SIG-M5 treated with dmso at 0.1 percent for 504 hours (cell line): ENCODE measurements around the gene CSKMT.
"Not testable (repeated sequence)": the region's sequence is repeated elsewhere in the genome, so short reads cannot be mapped to it uniquely, and the experiment has no call there.

Source experiments
- DNase-seq: peaks from one replicate; lab custom pipeline; 2025; ENCODE audit not compliant: unreplicated experiment; lab: John Stamatoyannopoulos, UW

Gene CSKMT

DNA sequence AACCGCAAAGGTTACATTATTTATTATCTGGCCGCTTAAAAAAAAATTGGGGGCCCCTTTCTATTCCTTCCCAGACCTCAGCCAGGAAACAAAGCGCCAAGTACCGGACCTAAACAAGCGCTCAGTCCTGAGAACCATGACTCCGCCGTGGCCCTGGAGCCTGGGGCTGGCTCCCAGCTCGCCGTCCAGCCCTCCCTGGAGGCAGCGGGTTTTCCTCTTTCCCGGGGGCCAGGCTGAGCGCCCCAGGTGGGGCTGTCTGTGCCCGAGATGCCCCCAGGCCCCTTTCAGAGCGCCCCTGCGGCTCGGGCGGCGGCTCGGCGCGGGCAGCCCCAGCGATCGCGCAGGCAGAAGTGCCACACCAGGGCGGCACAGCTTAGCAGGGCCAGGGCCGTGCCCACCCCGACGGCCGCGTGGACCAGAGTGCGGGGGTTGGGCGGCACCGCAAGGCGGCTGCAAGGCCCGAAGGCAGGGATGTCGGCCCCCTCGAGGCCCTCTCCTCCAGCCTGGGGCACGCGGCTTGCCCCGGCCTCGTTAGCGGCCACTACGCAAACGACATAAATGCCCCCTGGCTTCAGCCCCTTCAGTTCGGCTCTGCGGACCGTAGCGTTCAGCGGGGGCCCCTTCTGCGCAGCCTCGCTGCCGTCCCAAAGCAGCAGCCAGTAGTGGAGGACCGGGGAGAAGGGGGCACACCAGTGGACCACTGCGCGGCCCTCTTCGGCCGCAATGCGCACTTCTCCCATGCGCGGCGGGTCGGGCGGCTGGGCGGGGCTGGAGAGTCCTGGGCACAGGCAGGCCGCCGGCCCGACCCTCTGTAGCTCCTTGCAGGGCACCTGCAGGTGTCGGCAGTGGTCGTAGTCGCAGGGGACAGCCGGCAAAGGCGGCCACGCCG is 22.6 kb downstream of the CSKMT start:
- DNase-seq, result no peak

DNA sequence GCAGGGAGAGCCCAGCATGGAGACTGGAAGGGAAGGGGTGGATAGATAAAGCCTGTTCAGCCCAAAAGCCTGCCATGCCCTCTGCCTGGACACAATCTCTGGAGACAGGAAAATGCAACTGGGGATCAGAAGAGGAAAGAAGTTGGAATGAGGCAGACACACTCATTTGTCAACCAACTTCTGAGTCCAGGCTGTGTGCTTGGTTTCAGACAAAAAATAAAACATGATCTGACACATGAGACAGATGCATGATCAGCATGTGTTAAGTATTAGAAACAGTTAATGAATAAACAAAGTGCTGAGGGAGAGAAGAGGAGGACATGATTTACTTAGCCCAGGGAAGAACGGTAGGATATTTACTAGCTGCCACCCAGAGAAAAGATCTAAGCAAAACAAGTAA is 23.4 kb downstream of the CSKMT start:
- DNase-seq, result no peak

DNA sequence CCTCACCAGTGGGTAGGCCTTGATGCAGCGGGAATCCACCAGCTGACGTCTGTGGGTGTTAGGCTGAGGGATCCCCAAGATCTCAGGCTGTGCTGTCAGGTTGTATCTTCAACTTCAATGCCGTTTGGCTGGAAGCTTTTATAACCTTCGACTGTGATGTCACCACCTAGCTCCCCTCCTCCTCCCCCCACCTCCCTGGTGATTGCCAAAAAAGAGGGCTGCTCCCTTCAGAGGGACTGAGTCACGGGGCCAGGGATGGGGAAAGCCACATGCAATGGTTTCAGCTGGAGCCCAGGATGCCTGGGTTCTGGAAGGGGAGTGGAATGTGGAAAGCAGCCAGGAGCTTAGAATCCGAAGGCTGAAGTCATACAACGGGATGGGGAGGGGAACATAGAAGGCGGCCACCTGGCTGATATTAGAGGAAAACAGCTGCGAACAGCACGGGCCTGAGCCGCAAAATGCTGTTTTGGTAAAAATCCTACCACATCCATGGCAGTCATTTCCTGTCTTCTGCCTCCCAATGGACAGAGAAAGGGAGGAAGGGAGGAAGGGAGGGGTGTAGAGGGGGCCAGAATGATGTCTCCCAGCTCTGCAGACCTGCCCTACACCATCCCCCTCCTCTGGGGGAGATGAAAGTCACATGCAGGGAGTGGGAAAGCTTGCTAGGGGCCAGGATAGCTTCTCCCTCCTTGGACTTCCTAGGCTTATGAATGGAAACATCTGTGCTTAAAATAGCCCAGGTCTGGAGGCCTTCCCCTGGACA is 24.5 kb downstream of the CSKMT start, which contains the start of gene LRRN4CL:
Gene LRRN4CL, minus strand, starts transcription at position 110 of the 763 bp plus-strand sequence. CDS start 1,022 bp downstream, outside the sequence.
- DNase-seq, result no peak

DNA sequence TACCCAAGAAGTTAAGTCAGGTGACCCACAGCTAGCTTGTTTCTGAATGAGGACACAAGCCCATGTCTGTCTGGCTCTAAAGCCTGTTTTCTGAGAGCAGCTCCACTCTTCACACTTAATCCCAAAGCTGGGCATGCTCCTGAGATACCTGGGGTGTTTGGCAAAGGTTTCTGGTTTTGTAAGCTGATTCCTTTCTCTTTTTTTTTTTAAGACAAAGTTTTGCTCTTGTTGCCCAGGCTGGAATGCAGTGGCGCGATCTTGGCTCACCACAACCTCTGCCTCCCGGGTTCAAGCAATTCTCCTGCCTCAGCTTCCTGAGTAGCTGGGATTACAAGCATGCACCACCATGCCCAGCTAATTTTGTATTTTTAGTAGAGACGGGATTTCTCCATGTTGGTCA is 28.5 kb downstream of the CSKMT start:
- not testable (repeated sequence) for DNase-seq

DNA sequence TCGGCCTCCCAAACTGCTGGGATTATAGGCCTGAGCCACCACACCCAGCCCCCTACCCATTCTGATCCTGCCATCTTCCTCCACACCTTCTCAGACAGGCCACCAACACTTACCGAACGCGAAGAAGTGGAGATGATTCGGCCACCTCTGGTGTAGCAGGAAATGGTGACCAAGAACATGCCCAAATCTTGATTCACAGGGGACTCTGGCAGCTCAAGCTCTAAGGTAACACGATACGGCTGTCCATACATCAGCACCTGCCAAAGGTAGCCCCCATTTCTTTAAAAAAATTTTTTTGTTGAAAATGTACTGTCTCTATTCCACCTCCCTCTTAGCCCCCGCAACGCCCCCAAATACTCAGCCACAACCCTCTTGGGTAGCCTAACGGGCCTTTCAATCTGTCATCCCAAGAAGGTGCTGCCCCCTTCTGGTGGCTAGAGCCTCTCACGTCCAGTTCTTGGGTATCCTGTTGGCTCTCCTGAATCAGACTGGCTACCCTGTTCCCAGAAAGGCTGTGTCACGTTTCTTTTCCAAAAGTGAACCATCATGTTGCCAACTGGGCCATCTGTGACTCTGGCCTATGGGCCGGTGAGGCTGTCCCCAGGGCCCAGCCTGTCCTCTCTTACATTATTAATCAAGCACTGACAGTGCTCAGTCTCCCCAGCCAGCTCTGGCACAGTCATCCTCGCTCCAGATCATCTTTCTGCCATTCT is 29.5 kb downstream of the CSKMT start:
- DNase-seq, result peak; percentile 68

DNA sequence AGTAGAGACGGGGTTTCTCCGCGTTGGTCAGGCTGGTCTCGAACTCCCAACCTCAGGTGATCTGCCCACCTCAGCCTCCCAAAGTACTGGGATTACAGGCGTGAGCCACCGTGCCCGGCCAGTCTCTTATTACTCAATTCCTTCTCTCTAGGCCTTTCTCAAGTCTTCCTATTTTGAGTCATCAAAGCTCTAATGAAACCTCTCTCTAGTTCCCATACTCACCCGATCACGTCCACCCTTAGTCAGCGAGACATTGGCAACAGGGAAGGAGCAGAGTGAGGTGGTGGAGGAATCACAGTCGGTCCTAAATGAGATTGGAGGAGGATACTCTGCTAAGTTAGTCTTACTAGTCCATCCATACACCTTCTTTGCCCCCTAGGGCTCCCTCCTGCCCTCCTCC is 37.1 kb downstream of the CSKMT start:
- DNase-seq, result no peak

DNA sequence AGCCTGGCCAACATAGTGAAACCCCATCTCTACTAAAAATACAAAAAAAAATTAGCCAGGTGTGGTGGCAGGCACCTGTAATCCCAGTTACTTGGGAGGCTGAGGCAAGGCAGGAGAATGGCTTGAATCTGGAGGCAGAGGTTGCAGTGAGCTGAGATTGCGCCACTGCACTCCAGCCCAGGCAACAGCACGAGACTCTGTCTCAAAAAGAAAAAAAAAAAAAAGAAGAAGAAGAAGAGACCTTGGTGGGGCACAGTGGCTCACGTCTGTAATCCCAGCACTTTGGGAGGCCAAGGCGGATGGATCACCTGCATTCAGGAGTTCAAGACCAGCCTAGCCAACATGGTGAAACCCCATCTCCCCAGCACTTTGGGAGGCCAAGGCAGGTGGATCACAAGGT is 38.8 kb downstream of the CSKMT start:
- not testable (repeated sequence) for DNase-seq

DNA sequence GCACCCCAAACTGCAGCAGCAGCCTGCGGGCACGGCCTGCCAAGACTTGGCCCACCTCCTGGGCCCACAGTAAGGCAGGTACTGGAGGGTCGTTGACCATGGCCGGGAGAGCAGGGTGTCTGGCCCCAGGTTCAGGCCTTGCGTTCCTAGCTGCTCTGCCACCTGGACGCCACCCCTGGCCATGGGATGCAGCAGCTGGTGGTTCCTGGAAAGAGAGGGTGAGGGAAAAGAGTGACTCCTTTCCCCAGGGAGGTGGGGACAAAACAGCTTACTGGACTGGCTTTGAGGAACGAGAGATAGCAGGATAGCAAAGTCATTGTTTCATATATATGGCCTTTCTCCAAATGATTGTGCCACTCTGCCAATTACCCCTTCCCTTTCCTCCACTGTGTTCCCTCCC is 40.3 kb downstream of the CSKMT start:
- no peak for DNase-seq

DNA sequence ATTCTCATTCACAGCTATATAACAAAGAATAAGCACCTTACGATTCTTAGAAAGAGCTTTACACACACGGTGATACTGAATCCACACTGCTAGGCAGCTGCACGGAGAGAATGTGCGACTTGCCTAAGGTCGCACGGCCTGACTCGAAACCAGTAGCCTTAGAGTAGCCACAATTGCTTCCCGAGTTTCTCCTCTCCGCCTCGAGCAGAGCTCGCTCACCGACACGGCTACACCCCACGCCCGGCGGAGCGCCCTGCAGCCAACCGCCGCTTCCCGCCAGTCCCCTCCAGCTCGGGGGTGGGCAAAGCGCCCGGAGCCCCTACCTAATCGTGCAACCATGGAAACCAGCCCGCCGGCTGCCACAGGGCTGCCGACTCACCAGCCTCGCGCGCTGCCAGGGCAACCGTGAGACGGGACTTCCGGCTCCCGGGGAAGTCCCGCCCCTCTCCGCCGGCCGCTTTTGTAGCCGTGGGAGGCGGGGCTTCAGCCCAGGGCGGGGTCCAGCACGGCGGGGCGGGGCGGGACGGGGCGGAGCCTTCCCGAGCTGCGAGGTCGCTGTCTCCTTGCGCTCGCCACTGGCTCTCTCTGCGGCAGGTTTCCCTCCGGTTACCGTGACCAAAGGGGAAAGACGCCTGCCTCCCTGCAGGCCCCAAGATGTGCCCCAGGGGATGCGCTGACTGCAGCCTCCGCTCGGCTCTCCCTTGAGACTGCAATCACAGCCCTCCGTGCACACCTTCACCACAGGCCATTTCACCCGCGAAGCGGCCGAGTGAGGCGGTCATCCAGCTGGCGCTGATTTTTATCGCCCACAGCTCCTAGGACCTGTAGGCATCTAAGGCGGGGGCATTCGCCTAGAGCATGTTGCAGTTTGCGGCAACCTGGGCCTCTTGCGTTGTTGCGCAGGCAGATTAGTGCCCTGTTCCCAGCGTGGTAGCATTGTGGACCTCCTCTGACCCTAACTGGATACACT is 41.1 kb downstream of the CSKMT start:
- peak; percentile 86 for DNase-seq

DNA sequence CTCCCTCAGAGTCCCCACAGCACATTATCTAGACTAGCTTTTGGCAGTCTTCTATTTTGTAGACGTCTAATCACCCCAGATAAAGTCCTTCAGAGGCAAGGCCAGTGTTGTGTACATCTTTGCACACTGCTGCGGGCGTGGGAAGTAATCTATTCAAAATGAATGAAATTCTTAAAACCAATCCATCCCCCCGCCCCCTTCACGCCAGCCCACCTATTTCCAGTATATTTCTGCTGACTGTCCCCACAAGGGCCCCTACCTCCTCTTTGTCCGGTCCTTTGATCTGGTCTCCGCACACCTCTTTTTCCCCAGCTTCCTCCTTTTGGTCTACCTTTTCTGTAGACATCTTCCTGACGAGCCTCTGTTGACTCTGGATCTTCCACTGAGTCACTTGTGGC is 41.7 kb downstream of the CSKMT start:
- DNase-seq, result no peak

DNA sequence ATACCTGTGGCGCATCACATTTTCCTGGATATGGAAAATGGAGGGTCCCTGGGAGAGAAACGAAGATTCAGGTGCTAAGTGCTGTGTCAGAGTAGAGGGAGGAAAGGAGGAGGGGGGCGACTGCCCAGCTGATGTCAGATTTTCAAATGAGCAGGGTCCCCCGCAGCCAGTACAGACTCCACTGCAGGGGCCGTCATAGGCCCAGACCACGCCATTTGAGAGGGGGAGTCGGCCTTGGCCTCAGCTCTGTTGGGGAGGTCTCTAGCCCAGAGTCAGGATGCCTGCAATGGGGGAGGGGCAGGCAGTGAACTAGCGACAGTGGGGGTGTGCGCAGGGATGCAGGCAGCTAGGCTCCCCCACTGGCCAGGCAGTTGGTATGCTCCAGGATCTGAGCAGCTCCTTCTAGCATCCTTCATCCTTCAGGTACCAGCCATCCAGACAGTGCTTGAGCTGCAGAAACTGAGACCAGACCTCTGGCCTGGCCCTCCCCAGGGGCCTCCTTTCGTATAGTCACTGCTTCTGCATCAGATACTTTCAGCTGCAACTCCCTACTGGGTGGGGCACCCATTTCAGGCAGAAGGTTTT is 42.3 kb downstream of the CSKMT start, which contains the start of the genes BSCL2 and GNG3:
Gene BSCL2, minus strand, starts transcription at position 148 of the 585 bp plus-strand sequence. CDS start 229 bp downstream, outside the sequence.
Gene GNG3, plus strand, starts transcription at position 400 of the 585 bp plus-strand sequence. CDS start 620 bp downstream, outside the sequence.
- DNase-seq, result no peak

DNA sequence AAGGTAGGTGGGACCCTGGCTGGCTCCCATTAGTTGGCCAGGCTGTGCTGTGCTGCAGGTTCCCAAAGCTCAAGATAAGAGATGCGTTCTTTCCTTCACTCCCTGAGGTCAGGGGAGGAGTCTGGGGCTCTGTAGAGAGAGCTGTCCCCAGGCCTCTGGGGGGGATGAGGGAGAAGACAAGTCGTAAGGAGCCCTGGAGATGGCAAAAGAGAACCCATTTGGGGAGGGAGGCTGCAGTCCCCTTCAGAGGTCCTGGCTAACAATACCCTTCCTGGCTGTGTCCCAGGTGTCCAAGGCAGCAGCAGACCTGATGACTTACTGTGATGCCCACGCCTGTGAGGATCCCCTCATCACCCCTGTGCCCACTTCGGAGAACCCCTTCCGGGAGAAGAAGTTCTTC is 43.3 kb downstream of the CSKMT start:
- DNase-seq, result no peak

DNA sequence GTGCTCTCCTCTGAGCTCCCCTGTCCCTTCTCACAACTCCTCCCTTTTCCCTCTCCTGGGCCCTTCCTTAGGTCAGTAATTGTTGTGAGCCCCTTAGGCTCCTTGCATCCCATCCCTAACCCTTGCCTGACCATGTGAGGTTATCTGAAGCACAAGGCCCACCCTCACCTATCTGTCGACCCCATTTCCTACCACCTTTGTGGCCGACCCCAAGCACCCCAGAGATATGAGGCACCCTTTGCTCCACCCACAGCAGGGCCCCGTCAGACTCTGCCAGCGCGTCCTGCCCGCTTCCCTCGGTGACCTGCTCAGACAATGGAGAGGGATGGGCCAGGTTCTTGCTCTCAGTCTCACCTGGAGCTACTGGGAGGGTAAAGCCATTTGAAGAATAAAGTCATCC is 43.7 kb downstream of the CSKMT start:
- no peak for DNase-seq

DNA sequence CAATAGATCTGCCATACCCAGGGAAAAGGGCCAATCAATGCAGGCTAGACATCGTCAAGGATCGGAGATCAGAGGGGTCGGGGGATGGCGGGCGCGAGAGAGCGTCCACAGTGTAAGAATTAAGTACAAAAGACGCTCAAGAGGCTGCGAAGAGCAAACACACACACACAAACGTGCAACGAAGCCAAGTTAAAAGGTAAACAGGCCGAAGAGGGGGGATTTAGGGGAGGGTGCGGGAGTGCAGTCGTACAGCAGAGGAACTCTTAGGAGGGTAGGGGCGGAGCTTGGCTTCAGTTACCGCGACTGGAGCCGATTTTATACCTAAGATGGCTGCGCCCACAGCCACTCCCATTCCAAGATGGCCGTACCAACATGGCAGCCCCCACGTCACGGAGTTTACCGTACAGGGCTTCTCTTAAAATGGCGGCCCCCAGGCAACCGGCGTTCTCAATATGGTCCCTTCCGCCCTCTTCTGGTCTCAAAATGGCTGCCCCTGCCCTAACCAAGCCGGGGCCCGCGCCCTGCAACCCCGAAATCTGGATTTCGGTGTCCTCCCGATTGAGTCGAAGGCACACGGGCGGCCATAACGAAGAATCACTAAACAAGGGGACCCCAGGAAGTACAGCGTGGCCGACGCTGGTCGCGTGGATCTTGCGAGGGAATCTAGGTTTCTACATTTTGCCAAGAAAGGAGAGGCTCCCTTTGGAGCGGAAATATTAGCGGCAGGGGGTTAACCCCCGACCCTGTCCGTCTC is 44.3 kb downstream of the CSKMT start:
- DNase-seq, result peak; percentile 96

DNA sequence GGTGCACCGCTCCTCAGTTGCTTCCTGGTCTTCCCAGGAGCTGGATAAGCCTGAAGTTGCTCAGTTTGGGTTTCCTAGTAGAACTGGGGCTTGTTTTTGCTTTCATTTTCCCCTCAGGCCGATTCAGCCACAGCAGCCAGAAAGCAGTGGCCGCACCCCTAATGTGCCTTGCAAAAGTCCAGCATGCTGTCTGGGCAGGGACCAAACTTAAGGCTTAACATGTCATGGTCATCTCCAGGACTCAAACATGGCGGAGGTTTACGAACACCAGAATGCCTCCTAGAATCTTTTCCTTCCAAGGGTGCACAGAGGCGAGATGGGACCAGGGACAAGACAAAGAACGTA is 44.9 kb downstream of the CSKMT start:
- DNase-seq, result no peak

DNA sequence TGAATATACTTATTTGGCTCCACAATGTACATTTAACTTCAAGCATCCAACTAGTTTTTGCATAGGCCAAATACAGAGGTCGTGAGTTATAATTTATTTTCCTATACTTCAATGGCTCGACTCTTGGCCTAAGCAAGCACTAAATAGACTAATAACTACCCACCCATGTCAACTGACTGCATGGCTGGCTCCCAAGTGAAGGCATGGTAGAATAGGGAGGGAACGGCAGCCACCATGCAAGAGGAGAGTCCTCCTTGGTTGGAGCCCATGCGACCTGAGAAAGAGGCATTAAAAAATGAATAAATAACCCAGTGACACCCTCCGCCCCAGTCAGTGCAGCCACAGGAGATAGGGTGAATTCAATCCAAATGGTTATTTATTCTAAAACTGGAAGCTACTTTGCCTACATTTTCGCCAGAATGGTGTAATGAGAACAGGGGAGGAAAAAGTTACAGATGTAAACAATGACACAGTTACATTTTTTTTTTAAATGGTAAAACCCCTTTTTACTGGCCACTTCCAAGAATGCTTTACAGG is 47.2 kb downstream of the CSKMT start:
- DNase-seq, result no peak

DNA sequence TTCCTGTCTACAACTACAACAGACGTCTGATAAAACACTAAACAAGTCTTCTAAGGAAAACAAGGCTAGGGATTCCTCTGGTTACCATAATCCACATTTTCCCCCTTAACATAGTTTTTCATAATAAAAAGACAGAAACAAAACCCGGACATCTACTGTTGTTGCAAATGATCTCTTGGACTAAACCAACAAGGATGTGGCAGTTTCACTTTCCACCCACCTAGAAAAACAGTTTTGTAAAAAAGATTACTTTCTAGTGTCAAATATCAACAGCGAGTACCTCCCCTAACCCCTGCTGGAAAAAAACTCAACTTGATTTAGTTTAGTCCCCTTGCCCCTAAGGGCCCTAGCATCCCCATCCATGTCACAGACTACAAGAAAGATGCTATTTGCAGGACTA is 47.7 kb downstream of the CSKMT start:
- DNase-seq, result no peak

DNA sequence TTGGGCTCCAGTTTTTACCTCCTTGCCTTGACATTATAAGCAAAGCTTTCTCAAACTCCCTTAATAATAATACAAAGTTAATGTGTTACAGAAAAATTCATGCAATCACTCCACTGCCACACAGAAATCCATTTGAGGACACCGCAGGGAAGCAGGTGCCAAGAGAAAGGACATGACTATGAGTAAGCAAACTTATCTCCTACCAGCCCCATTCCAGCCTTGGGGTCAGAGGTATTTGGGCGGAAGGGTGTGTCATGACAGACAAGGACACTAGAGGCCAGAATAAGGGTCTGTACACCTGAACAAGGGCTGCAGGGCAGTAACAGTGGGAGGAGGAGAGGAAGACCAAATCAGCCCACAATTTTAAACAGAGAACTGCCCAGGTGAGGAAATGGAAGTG is 48.2 kb downstream of the CSKMT start:
- DNase-seq, result no peak
